ENCODE data around the gene DOK7.
"Not testable (repeated sequence)": the region's sequence is repeated elsewhere in the genome, so short reads cannot be mapped to it uniquely, and the experiment has no call there.

DOK7 gene

GRCh38 chr4:3524349-3524748 lies 61.2 kb downstream of the DOK7 start:
- no peak for DNase-seq

- no peak for DNase-seq
These were observed 61.8 kb downstream of the DOK7 start for GRCh38 chr4:3524920-3525319.

- DNase-seq: no peak
These were observed 62.7 kb downstream of the DOK7 start for GRCh38 chr4:3525532-3526430.

- no peak for DNase-seq
These were observed 63.4 kb downstream of the DOK7 start for GRCh38 chr4:3526456-3526855.

GRCh38 chr4:3527101-3527913 lies 64.2 kb downstream of the DOK7 start:
- DNase-seq: no peak

GRCh38 chr4:3527914-3528876 lies 65.1 kb downstream of the DOK7 start:
- DNase-seq: no peak

- DNase-seq: no peak
These were observed 66.3 kb downstream of the DOK7 start for GRCh38 chr4:3529363-3529762.

GRCh38 chr4:3530051-3530450 lies 66.9 kb downstream of the DOK7 start:
- no peak for DNase-seq

GRCh38 chr4:3530663-3531254 lies 67.7 kb downstream of the DOK7 start:
- DNase-seq: no peak

GRCh38 chr4:3531318-3531878 lies 68.3 kb downstream of the DOK7 start:
- no peak for DNase-seq

- DNase-seq: peak; percentile 73 to 75
These were observed 69.0 kb downstream of the DOK7 start, which contains the start of gene LRPAP1 for GRCh38 chr4:3531879-3532750. TSS of gene LRPAP1 (minus strand) at chr4:3532422. CDS start at chr4:3532412, 10 bp downstream.

- no peak for DNase-seq
These were observed 69.8 kb downstream of the DOK7 start for GRCh38 chr4:3532751-3533422.

- DNase-seq: no peak
These were observed 70.3 kb downstream of the DOK7 start for GRCh38 chr4:3533423-3533820.

- not testable (repeated sequence) for DNase-seq
These were observed 72.7 kb downstream of the DOK7 start for GRCh38 chr4:3535812-3536211.

GRCh38 chr4:3538906-3539305 lies 75.8 kb downstream of the DOK7 start:
- not testable (repeated sequence) for DNase-seq

GRCh38 chr4:3543415-3543814 lies 80.3 kb downstream of the DOK7 start:
- not testable (repeated sequence) for DNase-seq

All from activated CD4-positive, alpha-beta T cell treated with anti-CD3 and anti-CD28 coated beads, Interleukin-2, amount 50 U/mL, for 4 hours (primary cell).